ENCODE data around the gene CCL23. TPM values are rescaled to one million over a fixed set of nuclear protein-coding genes. Genes with fewer than 3 reads are reported as not detected.

Gene CCL23
- polyA plus RNA-seq, 3 donors = 0.31 to 0.89 TPM; not detected in 1

- Histone ChIP-seq H3K9me3 (replicated peaks in 1 of 2; ENCODE audit: control insufficient read depth in 1 of 2, insufficient read depth in 1 of 2, low read length in 2 of 2) (no peaks in the 10 kb centered on the region), H3K4me1 (ENCODE audit: control insufficient read depth in 1 of 2, insufficient read depth in 2 of 2, low read length in 2 of 2) (no peaks in the 10 kb centered on the region), H3K27me3 (ENCODE audit: control insufficient read depth in 2 of 2, insufficient read depth in 2 of 2, low read length in 2 of 2) (no peaks in the 10 kb centered on the region), H3K36me3 (replicated peaks in 1 of 2; ENCODE audit: control insufficient read depth in 1 of 2, insufficient read depth in 2 of 2, low read length in 2 of 2) (no peaks in the 10 kb centered on the region), H4K20me1 (ENCODE audit: insufficient read depth, low read length) (no peaks in the 10 kb centered on the region), H3K4me2 (replicated peaks; ENCODE audit: extremely low read depth, low read length, poor library complexity, severe bottlenecking) (no peak overlapping the region), H3K79me2 (ENCODE audit: insufficient read depth, low read length) (no peaks in the 10 kb centered on the region), H3K27ac (ENCODE audit: low read depth in 1 of 2, low read length in 2 of 2) (no peak overlapping the region), H3K9ac (ENCODE audit: insufficient read depth, low read length, poor library complexity, severe bottlenecking) (no peak overlapping the region), H2AFZ (ENCODE audit: insufficient read depth, low read depth, low read length, poor library complexity, severe bottlenecking) (no peak overlapping the region), H3K4me3 (replicated peaks in 1 of 3; ENCODE audit: low read depth in 2 of 3, low read length in 3 of 3) (no peak overlapping the region)
- intact Hi-C loops (cut with micrococcal nuclease) = no loop called here
- H3K4me1 Mint-ChIP-seq = peaks cover 20% of the 10 kb centered on the region
- peaks cover 0 to 7% (median 2%) of the 10 kb centered on the region in 3 donors for H3K27me3 Mint-ChIP-seq (ENCODE audit: low read depth in 3 of 3)
- no peak for TF ChIP-seq CTCF (IDR thresholded peaks at IDR 0.05)
- H3K4me3 Mint-ChIP-seq = no peak overlapping the region
- DNase-seq = peak in 2 of 3 donors; percentile 7 to 69
- H3K9me3 Mint-ChIP-seq = peaks cover 5 to 12% (median 8%) of the 10 kb centered on the region in 7 donors
- H3K36me3 Mint-ChIP-seq = no peaks in the 10 kb centered on the region
- no CpG with 5 or more reads among the region's 4 CpGs for WGBS (ENCODE audit: insufficient coverage)
- H3K27ac Mint-ChIP-seq = peak overlapping the region in 2 of 7 donors; percentile 6 to 52
These were observed 38.2 kb upstream of the CCL23 start for GRCh38 chr17:36055921-36056520.

- Mint-ChIP-seq H3K36me3 (no peaks in the 10 kb centered on the region), H3K27me3 (ENCODE audit: low read depth in 3 of 3) (peaks cover 0 to 8% (median 2%) of the 10 kb centered on the region in 3 donors), H3K27ac (no peak overlapping the region), H3K4me1 (peaks cover 20% of the 10 kb centered on the region), H3K9me3 (peaks cover 9 to 20% (median 15%) of the 10 kb centered on the region in 7 donors), H3K4me3 (no peak overlapping the region)
- H2AFZ ChIP-seq (ENCODE audit: insufficient read depth, low read depth, low read length, poor library complexity, severe bottlenecking) = no peak overlapping the region
- intact Hi-C loops (cut with micrococcal nuclease) = no loop called here
- no peak overlapping the region for H3K4me2 ChIP-seq (replicated peaks; ENCODE audit: extremely low read depth, low read length, poor library complexity, severe bottlenecking)
- no peaks in the 10 kb centered on the region for H3K27me3 ChIP-seq (ENCODE audit: control insufficient read depth in 2 of 2, insufficient read depth in 2 of 2, low read length in 2 of 2)
- no peak for DNase-seq
- no peaks in the 10 kb centered on the region for H3K4me1 ChIP-seq (ENCODE audit: control insufficient read depth in 1 of 2, insufficient read depth in 2 of 2, low read length in 2 of 2)
- peaks cover 0 to 4% of the 10 kb centered on the region in 2 donors for H3K9me3 ChIP-seq (replicated peaks in 1 of 2; ENCODE audit: control insufficient read depth in 1 of 2, insufficient read depth in 1 of 2, low read length in 2 of 2)
- no CpG with 5 or more reads among the region's 2 CpGs for WGBS (ENCODE audit: insufficient coverage)
- no peaks in the 10 kb centered on the region for H4K20me1 ChIP-seq (ENCODE audit: insufficient read depth, low read length)
- H3K4me3 ChIP-seq (replicated peaks in 1 of 3; ENCODE audit: low read depth in 2 of 3, low read length in 3 of 3) = no peak overlapping the region
- no peak overlapping the region for H3K27ac ChIP-seq (ENCODE audit: low read depth in 1 of 2, low read length in 2 of 2)
- no peaks in the 10 kb centered on the region for H3K36me3 ChIP-seq (replicated peaks in 1 of 2; ENCODE audit: control insufficient read depth in 1 of 2, insufficient read depth in 2 of 2, low read length in 2 of 2)
- no peak overlapping the region for H3K9ac ChIP-seq (ENCODE audit: insufficient read depth, low read length, poor library complexity, severe bottlenecking)
- no peaks in the 10 kb centered on the region for H3K79me2 ChIP-seq (ENCODE audit: insufficient read depth, low read length)
- no peak for TF ChIP-seq CTCF (IDR thresholded peaks at IDR 0.05)
These were observed 37.4 kb upstream of the CCL23 start for GRCh38 chr17:36055171-36055570.

Data from CD14-positive monocyte (primary cell).